ENCODE data around the gene OSBPL7.
"Not testable (repeated sequence)": the region's sequence is repeated elsewhere in the genome, so short reads cannot be mapped to it uniquely, and the experiment has no call there.

The OSBPL7 gene

DNA sequence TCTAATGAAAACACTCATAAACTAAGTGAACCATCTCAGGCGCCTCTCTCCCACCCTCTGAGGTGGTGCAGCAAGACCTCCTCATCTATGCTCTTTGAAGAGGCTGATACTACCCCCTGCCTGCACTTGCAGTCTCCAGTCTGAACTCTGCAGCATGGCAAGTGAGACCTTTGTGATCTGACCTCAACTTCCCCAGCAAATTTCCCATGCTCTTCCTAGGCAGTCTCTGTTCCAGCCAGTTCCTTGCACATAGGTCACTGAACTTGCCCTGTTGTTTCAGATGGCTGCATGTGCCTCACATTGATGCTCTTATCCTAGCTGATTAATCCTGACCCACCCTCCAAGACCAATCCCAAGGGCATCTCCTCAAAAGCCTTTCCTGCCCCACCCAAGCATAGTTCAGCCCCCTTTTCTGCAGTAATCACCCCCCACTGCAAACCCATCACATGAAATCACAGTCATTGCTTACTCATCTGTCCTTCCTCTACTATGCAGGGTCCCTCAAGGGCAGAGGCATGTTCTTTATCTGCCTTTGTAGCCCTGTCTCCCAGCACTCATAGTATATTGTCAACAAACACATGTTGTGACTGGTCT, 46.5 kb downstream of the OSBPL7 start:
- H3K4ac ChIP-seq (ENCODE audit: low read depth, low read length), result no peak overlapping the region
- no peak overlapping the region for H2AK5ac ChIP-seq (ENCODE audit: low read length)
- H3K18ac ChIP-seq (ENCODE audit: low read length), result no peak overlapping the region
- no peaks in the 10 kb centered on the region for H3K79me2 ChIP-seq (ENCODE audit: control insufficient read depth, insufficient read depth, low read length, poor library complexity)
- H2BK5ac ChIP-seq (ENCODE audit: low read depth, low read length, poor library complexity), result no peak overlapping the region
- no peak overlapping the region for H3K27ac ChIP-seq (ENCODE audit: low read depth, low read length)
- no peaks in the 10 kb centered on the region for H3K36me3 ChIP-seq (ENCODE audit: control insufficient read depth in 1 of 2, insufficient read depth in 2 of 2, low read length in 2 of 2)
- no peak overlapping the region for H4K8ac ChIP-seq (ENCODE audit: low read depth, low read length)
- no peak overlapping the region for H4K91ac ChIP-seq (ENCODE audit: low read depth, low read length)
- no peak overlapping the region for H3K4me2 ChIP-seq (ENCODE audit: low read length)
- H2BK120ac ChIP-seq (ENCODE audit: insufficient read depth, low read length, poor library complexity), result no peak overlapping the region
- H3K27me3 ChIP-seq (ENCODE audit: insufficient read depth, low read length), result no peaks in the 10 kb centered on the region
- no peaks in the 10 kb centered on the region for H3K4me1 ChIP-seq (ENCODE audit: control insufficient read depth in 1 of 2, insufficient read depth in 2 of 2, low read length in 2 of 2)
- WGBS (ENCODE audit: extremely low coverage, insufficient coverage, insufficient read length), result no CpG with 5 or more reads among the region's 1 CpG
- peaks cover 1% of the 10 kb centered on the region for H3K9me3 ChIP-seq (ENCODE audit: insufficient read depth, low read depth, low read length)
- H3K14ac ChIP-seq (ENCODE audit: low read length), result no peak overlapping the region
- H3K9ac ChIP-seq (ENCODE audit: low read length), result no peak overlapping the region
- H4K12ac ChIP-seq (ENCODE audit: low read depth, low read length), result no peak overlapping the region
- H3K79me1 ChIP-seq (ENCODE audit: low read length), result no peaks in the 10 kb centered on the region
- no peak overlapping the region for H3K4me3 ChIP-seq (ENCODE audit: low read depth, low read length)
- H2AFZ ChIP-seq (ENCODE audit: insufficient read depth, low read length, poor library complexity), result no peak overlapping the region
- H2BK12ac ChIP-seq (ENCODE audit: low read length), result no peak overlapping the region
- DNase-seq, result no peak
- no peak overlapping the region for H3K23ac ChIP-seq (ENCODE audit: low read length)

DNA sequence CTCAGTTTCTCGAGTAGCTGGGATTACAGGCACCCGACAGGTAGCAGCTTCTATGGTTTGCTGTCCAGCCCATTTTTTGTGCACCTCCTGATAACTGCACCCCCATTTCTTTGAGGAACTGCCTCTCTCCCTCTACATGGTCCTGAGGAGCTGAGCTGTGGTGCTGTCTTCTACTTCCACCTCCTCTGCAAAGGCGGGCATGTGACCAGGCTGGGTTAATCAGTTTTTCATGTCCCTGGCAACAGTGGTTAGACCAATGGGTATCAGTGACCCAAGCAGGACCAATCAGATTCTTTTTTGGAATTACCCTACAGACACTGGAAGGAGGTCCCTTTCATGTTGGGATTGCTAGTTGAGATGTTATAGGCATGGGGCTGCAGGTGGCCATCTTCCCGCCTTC, 47.3 kb downstream of the OSBPL7 start:
- no peak overlapping the region for H3K9ac ChIP-seq (ENCODE audit: low read length)
- H3K79me2 ChIP-seq (ENCODE audit: control insufficient read depth, insufficient read depth, low read length, poor library complexity), result no peaks in the 10 kb centered on the region
- H2AK5ac ChIP-seq (ENCODE audit: low read length), result no peak overlapping the region
- no peak overlapping the region for H3K4ac ChIP-seq (ENCODE audit: low read depth, low read length)
- H2AFZ ChIP-seq (ENCODE audit: insufficient read depth, low read length, poor library complexity), result no peak overlapping the region
- no peaks in the 10 kb centered on the region for H3K36me3 ChIP-seq (ENCODE audit: control insufficient read depth in 1 of 2, insufficient read depth in 2 of 2, low read length in 2 of 2)
- H3K27me3 ChIP-seq (ENCODE audit: insufficient read depth, low read length), result no peaks in the 10 kb centered on the region
- H3K9me3 ChIP-seq (ENCODE audit: insufficient read depth, low read depth, low read length), result peaks cover 1% of the 10 kb centered on the region
- no peak overlapping the region for H3K14ac ChIP-seq (ENCODE audit: low read length)
- no peak overlapping the region for H3K4me3 ChIP-seq (ENCODE audit: low read depth, low read length)
- no peak overlapping the region for H2BK120ac ChIP-seq (ENCODE audit: insufficient read depth, low read length, poor library complexity)
- no peak overlapping the region for H2BK5ac ChIP-seq (ENCODE audit: low read depth, low read length, poor library complexity)
- H2BK12ac ChIP-seq (ENCODE audit: low read length), result no peak overlapping the region
- no peaks in the 10 kb centered on the region for H3K4me1 ChIP-seq (ENCODE audit: control insufficient read depth in 1 of 2, insufficient read depth in 2 of 2, low read length in 2 of 2)
- H3K27ac ChIP-seq (ENCODE audit: low read depth, low read length), result no peak overlapping the region
- H4K12ac ChIP-seq (ENCODE audit: low read depth, low read length), result no peak overlapping the region
- no peak overlapping the region for H4K91ac ChIP-seq (ENCODE audit: low read depth, low read length)
- H4K8ac ChIP-seq (ENCODE audit: low read depth, low read length), result no peak overlapping the region
- no peak overlapping the region for H3K4me2 ChIP-seq (ENCODE audit: low read length)
- no peaks in the 10 kb centered on the region for H3K79me1 ChIP-seq (ENCODE audit: low read length)
- H3K23ac ChIP-seq (ENCODE audit: low read length), result no peak overlapping the region
- H3K18ac ChIP-seq (ENCODE audit: low read length), result no peak overlapping the region
- WGBS (ENCODE audit: extremely low coverage, insufficient coverage, insufficient read length), result no CpG with 5 or more reads among the region's 4 CpGs
- DNase-seq, result no peak

DNA sequence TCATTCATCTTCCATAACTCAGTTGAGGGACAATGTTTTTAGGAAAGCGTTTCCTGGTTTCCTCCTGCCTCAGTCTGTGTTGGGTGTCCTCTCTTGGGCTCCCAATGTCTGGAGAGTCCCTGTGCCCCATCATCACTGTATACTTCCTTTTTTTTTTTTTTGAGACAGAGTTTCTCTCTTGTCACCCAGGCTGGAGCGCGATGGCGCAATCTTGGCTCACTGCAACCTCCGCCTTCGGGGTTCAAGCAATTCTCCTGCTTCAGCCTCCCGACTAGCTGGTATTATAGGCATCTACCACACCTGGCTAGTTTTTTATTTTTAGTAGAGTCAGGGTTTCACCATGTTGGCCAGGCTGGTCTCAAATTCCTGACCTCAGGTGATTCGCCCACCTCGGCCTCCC, 47.9 kb downstream of the OSBPL7 start:
- H3K18ac ChIP-seq (ENCODE audit: low read length); H3K23ac ChIP-seq (ENCODE audit: low read length); H2AK5ac ChIP-seq (ENCODE audit: low read length); H2AFZ ChIP-seq (ENCODE audit: insufficient read depth, low read length, poor library complexity); H2BK120ac ChIP-seq (ENCODE audit: insufficient read depth, low read length, poor library complexity); H2BK12ac ChIP-seq (ENCODE audit: low read length); H2BK5ac ChIP-seq (ENCODE audit: low read depth, low read length, poor library complexity); H3K9ac ChIP-seq (ENCODE audit: low read length); H3K36me3 ChIP-seq (ENCODE audit: control insufficient read depth in 1 of 2, insufficient read depth in 2 of 2, low read length in 2 of 2); H3K27ac ChIP-seq (ENCODE audit: low read depth, low read length); H4K8ac ChIP-seq (ENCODE audit: low read depth, low read length); H3K79me2 ChIP-seq (ENCODE audit: control insufficient read depth, insufficient read depth, low read length, poor library complexity); DNase-seq; H4K12ac ChIP-seq (ENCODE audit: low read depth, low read length); H3K4me1 ChIP-seq (ENCODE audit: control insufficient read depth in 1 of 2, insufficient read depth in 2 of 2, low read length in 2 of 2); H4K91ac ChIP-seq (ENCODE audit: low read depth, low read length); H3K14ac ChIP-seq (ENCODE audit: low read length); H3K4ac ChIP-seq (ENCODE audit: low read depth, low read length); H3K9me3 ChIP-seq (ENCODE audit: insufficient read depth, low read depth, low read length); H3K4me3 ChIP-seq (ENCODE audit: low read depth, low read length); H3K27me3 ChIP-seq (ENCODE audit: insufficient read depth, low read length); H3K79me1 ChIP-seq (ENCODE audit: low read length); H3K4me2 ChIP-seq (ENCODE audit: low read length): not testable (repeated sequence)
- no CpG with 5 or more reads among the region's 9 CpGs for WGBS (ENCODE audit: extremely low coverage, insufficient coverage, insufficient read length)

DNA sequence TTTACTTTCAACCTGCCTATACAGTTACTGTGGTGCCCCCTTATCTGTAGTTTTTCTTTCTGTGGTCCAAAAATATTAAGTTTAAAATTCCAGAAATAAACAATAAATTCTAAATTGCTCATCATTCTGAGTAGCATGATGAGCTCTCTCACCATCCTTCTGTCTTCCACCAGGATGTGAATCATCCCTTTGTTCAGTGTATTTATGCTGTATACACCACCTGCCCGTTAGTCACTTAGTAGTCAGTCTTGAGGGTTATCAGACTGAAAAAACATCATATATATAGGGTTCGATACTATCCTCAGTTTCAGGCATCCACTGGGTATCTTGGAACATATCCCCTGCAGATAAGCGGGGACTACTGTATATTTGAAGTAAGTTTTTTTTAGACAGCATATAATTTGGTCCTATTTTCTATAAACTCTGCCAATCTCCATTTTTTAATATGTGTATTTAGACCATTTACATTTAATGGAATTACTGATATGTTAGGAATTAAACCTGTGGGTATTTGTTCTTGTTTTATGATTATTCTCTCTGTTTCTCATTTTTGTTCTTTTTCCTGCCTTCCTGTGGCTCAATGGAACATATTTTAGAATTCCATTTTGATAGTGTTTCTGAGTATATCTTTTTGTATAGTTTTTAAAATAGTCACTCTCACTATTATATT, 57.5 kb downstream of the OSBPL7 start:
- no peaks in the 10 kb centered on the region for H3K27me3 ChIP-seq (ENCODE audit: insufficient read depth, low read length)
- no peak overlapping the region for H2AK5ac ChIP-seq (ENCODE audit: low read length)
- no peaks in the 10 kb centered on the region for H3K4me1 ChIP-seq (ENCODE audit: control insufficient read depth in 1 of 2, insufficient read depth in 2 of 2, low read length in 2 of 2)
- H3K9me3 ChIP-seq (ENCODE audit: insufficient read depth, low read depth, low read length), result peaks cover 3% of the 10 kb centered on the region
- no peak overlapping the region for H3K23ac ChIP-seq (ENCODE audit: low read length)
- H4K8ac ChIP-seq (ENCODE audit: low read depth, low read length), result no peak overlapping the region
- H3K79me1 ChIP-seq (ENCODE audit: low read length), result no peaks in the 10 kb centered on the region
- H2BK12ac ChIP-seq (ENCODE audit: low read length), result no peak overlapping the region
- H4K91ac ChIP-seq (ENCODE audit: low read depth, low read length), result no peak overlapping the region
- no peak overlapping the region for H3K4me2 ChIP-seq (ENCODE audit: low read length)
- no peak overlapping the region for H2BK5ac ChIP-seq (ENCODE audit: low read depth, low read length, poor library complexity)
- H3K4me3 ChIP-seq (ENCODE audit: low read depth, low read length), result no peak overlapping the region
- no peak for DNase-seq
- no peak overlapping the region for H4K12ac ChIP-seq (ENCODE audit: low read depth, low read length)
- no peak overlapping the region for H3K9ac ChIP-seq (ENCODE audit: low read length)
- no peak overlapping the region for H3K27ac ChIP-seq (ENCODE audit: low read depth, low read length)
- no peak overlapping the region for H3K4ac ChIP-seq (ENCODE audit: low read depth, low read length)
- no peak overlapping the region for H2AFZ ChIP-seq (ENCODE audit: insufficient read depth, low read length, poor library complexity)
- no peaks in the 10 kb centered on the region for H3K36me3 ChIP-seq (ENCODE audit: control insufficient read depth in 1 of 2, insufficient read depth in 2 of 2, low read length in 2 of 2)
- H3K14ac ChIP-seq (ENCODE audit: low read length), result no peak overlapping the region
- no CpG with 5 or more reads among the region's 3 CpGs for WGBS (ENCODE audit: extremely low coverage, insufficient coverage, insufficient read length)
- H2BK120ac ChIP-seq (ENCODE audit: insufficient read depth, low read length, poor library complexity), result no peak overlapping the region
- no peak overlapping the region for H3K18ac ChIP-seq (ENCODE audit: low read length)
- H3K79me2 ChIP-seq (ENCODE audit: control insufficient read depth, insufficient read depth, low read length, poor library complexity), result no peaks in the 10 kb centered on the region
